ENCODE measurements around the gene CNTRL.
"Not testable (repeated sequence)": the region's sequence is repeated elsewhere in the genome, so short reads cannot be mapped to it uniquely, and the experiment has no call there.

CNTRL gene

GRCh38 chr9:121133104-121133816 lies 58.5 kb downstream of the CNTRL start:
- peak; percentile 32 for DNase-seq (ENCODE audit: low spot score)

- no peak for DNase-seq (ENCODE audit: low spot score)
Observed at GRCh38 chr9:121135642-121136041, 60.9 kb downstream of the CNTRL start.

GRCh38 chr9:121138561-121138960 lies 63.8 kb downstream of the CNTRL start:
- no peak for DNase-seq (ENCODE audit: low spot score)

- no peak for DNase-seq (ENCODE audit: low spot score)
Observed at GRCh38 chr9:121138973-121139372, 64.2 kb downstream of the CNTRL start.

- no peak for DNase-seq (ENCODE audit: low spot score)
Observed at GRCh38 chr9:121140162-121140561, 65.4 kb downstream of the CNTRL start.

- DNase-seq (ENCODE audit: low spot score), result no peak
Observed at GRCh38 chr9:121141306-121141705, 66.6 kb downstream of the CNTRL start.

- no peak for DNase-seq (ENCODE audit: low spot score)
Observed at GRCh38 chr9:121141706-121142105, 67.0 kb downstream of the CNTRL start.

GRCh38 chr9:121143771-121144170 lies 69.0 kb downstream of the CNTRL start:
- DNase-seq (ENCODE audit: low spot score), result no peak

- no peak for DNase-seq (ENCODE audit: low spot score)
Observed at GRCh38 chr9:121144482-121144881, 69.7 kb downstream of the CNTRL start.

- DNase-seq (ENCODE audit: low spot score), result no peak
Observed at GRCh38 chr9:121150188-121150587, 75.4 kb downstream of the CNTRL start.

GRCh38 chr9:121153642-121154041 lies 78.9 kb downstream of the CNTRL start:
- DNase-seq (ENCODE audit: low spot score), result no peak

- no peak for DNase-seq (ENCODE audit: low spot score)
Observed at GRCh38 chr9:121154782-121155181, 80.0 kb downstream of the CNTRL start.

GRCh38 chr9:121156263-121156731 lies 81.5 kb downstream of the CNTRL start:
- DNase-seq (ENCODE audit: low spot score), result peak; percentile 56

- DNase-seq (ENCODE audit: low spot score), result no peak
Observed at GRCh38 chr9:121157939-121158338, 83.2 kb downstream of the CNTRL start.

GRCh38 chr9:121160025-121160424 lies 85.3 kb downstream of the CNTRL start:
- DNase-seq (ENCODE audit: low spot score), result no peak

- no peak for DNase-seq (ENCODE audit: low spot score)
Observed at GRCh38 chr9:121168052-121168451, 93.3 kb downstream of the CNTRL start.

- DNase-seq (ENCODE audit: low spot score), result no peak
Observed at GRCh38 chr9:121169094-121169601, 94.4 kb downstream of the CNTRL start.

- no peak for DNase-seq (ENCODE audit: low spot score)
Observed at GRCh38 chr9:121171236-121171635, 96.5 kb downstream of the CNTRL start.

- DNase-seq (ENCODE audit: low spot score), result no peak
Observed at GRCh38 chr9:121172726-121173487, 98.2 kb downstream of the CNTRL start.

- DNase-seq (ENCODE audit: low spot score), result no peak
Observed at GRCh38 chr9:121173501-121173900, 98.7 kb downstream of the CNTRL start.

- no peak for DNase-seq (ENCODE audit: low spot score)
Observed at GRCh38 chr9:121178676-121179372, 104.1 kb downstream of the CNTRL start.

- DNase-seq (ENCODE audit: low spot score), result not testable (repeated sequence)
Observed at GRCh38 chr9:121179373-121179721, 104.6 kb downstream of the CNTRL start.
